ENCODE results near the gene LMTK2.

LMTK2 gene

GRCh38 chr7:98128346-98128745, 21.7 kb downstream of the LMTK2 start:
- TF ChIP-seq CTCF (conservative IDR thresholded peaks at IDR 0.05): no peak
- H3K27ac ChIP-seq: no peak overlapping the region

- no peak overlapping the region for H3K27ac ChIP-seq
- TF ChIP-seq CTCF (conservative IDR thresholded peaks at IDR 0.05): no peak
Measured at GRCh38 chr7:98130959-98131358, 24.3 kb downstream of the LMTK2 start.

GRCh38 chr7:98133181-98133580, 26.5 kb downstream of the LMTK2 start:
- no peak for TF ChIP-seq CTCF (conservative IDR thresholded peaks at IDR 0.05)
- no peak overlapping the region for H3K27ac ChIP-seq

GRCh38 chr7:98133621-98134303, 27.1 kb downstream of the LMTK2 start:
- H3K27ac ChIP-seq: no peak overlapping the region
- no peak for TF ChIP-seq CTCF (conservative IDR thresholded peaks at IDR 0.05)

GRCh38 chr7:98134420-98135228, 28.0 kb downstream of the LMTK2 start:
- H3K27ac ChIP-seq: peak overlapping the region; percentile 87

GRCh38 chr7:98135984-98136383, 29.3 kb downstream of the LMTK2 start:
- peak overlapping the region; percentile 87 for H3K27ac ChIP-seq
- TF ChIP-seq CTCF (conservative IDR thresholded peaks at IDR 0.05): no peak

More at GRCh38 chr7:98134420-98135228, 28.0 kb downstream of the LMTK2 start:
- TF ChIP-seq CTCF (conservative IDR thresholded peaks at IDR 0.05): no peak

GRCh38 chr7:98136423-98136822, 29.8 kb downstream of the LMTK2 start:
- no peak for TF ChIP-seq CTCF (conservative IDR thresholded peaks at IDR 0.05)
- H3K27ac ChIP-seq: peak overlapping the region; percentile 87
